Kidney (tissue), 14 donors: ENCODE results near the gene EIF5. TPM values are rescaled to one million over a fixed set of nuclear protein-coding genes. Genes with fewer than 3 reads are reported as not detected.
A peak's percentile ranks its signal among the peaks of the same experiment; 100 is the strongest.

ENCODE experiments used
- DNase-seq, 5 donors: peaks; one replicate each; pipeline ENCODE4 v3.0.0-alpha.2; 2013 to 2020
- FAIRE-seq: peaks from 2 replicates; lab custom pipeline; 2012; peaks lifted over from hg19 to GRCh38; lab: Jason Lieb, UNC
- H3K27ac ChIP-seq, 2 donors: one replicate each; pipeline ENCODE4 v1.7.0; 2013; ENCODE audit warnings: low read depth in 2 of 2, low read length in 2 of 2, inconsistent platforms in 1 of 2
- H3K27me3 ChIP-seq: one replicate; pipeline ENCODE4 v1.7.1; 2013; ENCODE audit warnings: low read length, inconsistent platforms; ENCODE audit not compliant: control insufficient read depth, insufficient read depth
- H3K36me3 ChIP-seq, 3 donors: one replicate each; pipeline versions ENCODE4 v1.7.0 to v1.7.1; 2013; ENCODE audit warnings: low read length in 3 of 3, control low read depth in 1 of 3, inconsistent platforms in 1 of 3; ENCODE audit not compliant: insufficient read depth in 3 of 3, control insufficient read depth in 2 of 3
- H3K4me1 ChIP-seq, 3 donors: one replicate each; pipeline versions ENCODE4 v1.7.0 to v1.7.1; 2013; ENCODE audit warnings: low read length in 3 of 3, inconsistent platforms in 1 of 3, low read depth in 1 of 3; ENCODE audit not compliant: control insufficient read depth in 2 of 3, insufficient read depth in 2 of 3
- H3K4me3 ChIP-seq, 3 donors: one replicate each; pipeline versions ENCODE4 v1.7.0 to v1.8.1; 2013; ENCODE audit warnings: low read length in 3 of 3, control low read depth in 1 of 3, inconsistent platforms in 1 of 3
- H3K9ac ChIP-seq, 3 donors: one replicate each; pipeline versions ENCODE4 v1.7.0 to v1.7.1; 2013; ENCODE audit warnings: low read length in 3 of 3, control low read depth in 1 of 3, inconsistent platforms in 1 of 3
- H3K9me3 ChIP-seq, 3 donors: one replicate each; pipeline versions ENCODE4 v1.7.0 to v1.7.1; 2013; ENCODE audit warnings: low read length in 3 of 3, control low read depth in 1 of 3, inconsistent platforms in 1 of 3; ENCODE audit not compliant: control insufficient read depth in 2 of 3, insufficient read depth in 1 of 3
- intact Hi-C: fragments of 100-400 bp; cut with DNase I; formaldehyde crosslinking; loops from one replicate; pipeline ENCODE4 v1.11.1; 2022
- polyA plus RNA-seq: library from polyadenylated mRNA; stranded (reverse); fragments of 350-450 nt; fragmentation: Illumina TruSeq; extraction: RNeasy Lipid Tissue Mini Kit (QIAGEN cat#74804); gene quantifications from one replicate; pipeline ENCODE4 v1.2.3, GENCODE V29; 2014; ENCODE audit warnings: low read depth, low replicate concordance; ENCODE audit not compliant: insufficient read depth
- total RNA-seq: library from RNA; stranded (reverse); fragmentation: NEBNext Ultra II Directional; extraction: Animal tissue kit (Norgen Biotek cat#: 25700); gene quantifications from one replicate; pipeline ENCODE4 v1.2.1, GENCODE V29; 2021
- TF ChIP-seq, protein P1 (sequence below): IDR thresholded peaks from 3 replicates; pipeline ENCODE4 v1.5.1; 2012; ENCODE audit warnings: mild to moderate bottlenecking, moderate library complexity, borderline replicate concordance; ENCODE audit not compliant: insufficient read depth; ENCODE audit errors: extremely low read depth
- donor health status: control.
- donor health status: control.
- donor health status: control.
- donor health status: control.
- donor health status: control.
- donor health status: DM: yes; HTN: yes; CAD: no.
- donor health status: Normal renal cell carcinoma (clear cell type).

The EIF5 gene
- total and polyA plus RNA-seq, 2 donors from 2014 or later = 91.2 to 229 TPM

DNA sequence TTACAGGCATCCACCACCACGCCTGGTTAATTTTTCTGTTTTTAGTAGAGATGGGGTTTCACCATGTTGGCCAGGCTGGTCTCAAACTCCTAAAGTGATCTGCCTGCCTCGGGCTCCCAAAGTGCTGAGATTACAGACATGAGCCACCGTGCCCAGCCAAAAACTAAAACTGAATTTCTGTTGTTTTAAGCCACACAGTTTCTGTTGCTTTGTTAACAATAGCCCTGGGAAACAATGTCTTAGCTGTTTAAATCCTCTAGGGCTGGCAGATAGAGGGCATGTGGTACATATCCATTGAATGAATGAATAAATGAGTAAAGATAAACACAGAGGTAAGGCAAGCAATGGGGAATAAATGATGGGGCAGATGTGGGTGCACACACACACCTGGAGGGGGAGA is 8.0 kb upstream of the EIF5 start:
- peaks cover 0 to 4% (median 0%) of the 10 kb centered on the region in 3 donors for H3K4me1 ChIP-seq
- no peak overlapping the region for H3K4me3 ChIP-seq
- no peak overlapping the region for H3K27ac ChIP-seq
- intact Hi-C loops = no loop called here
- no peak for FAIRE-seq
- no peaks in the 10 kb centered on the region for H3K36me3 ChIP-seq
- H3K9me3 ChIP-seq = no peaks in the 10 kb centered on the region
- no peak overlapping the region for H3K9ac ChIP-seq
- no peak for DNase-seq
- TF ChIP-seq, protein P1, sequence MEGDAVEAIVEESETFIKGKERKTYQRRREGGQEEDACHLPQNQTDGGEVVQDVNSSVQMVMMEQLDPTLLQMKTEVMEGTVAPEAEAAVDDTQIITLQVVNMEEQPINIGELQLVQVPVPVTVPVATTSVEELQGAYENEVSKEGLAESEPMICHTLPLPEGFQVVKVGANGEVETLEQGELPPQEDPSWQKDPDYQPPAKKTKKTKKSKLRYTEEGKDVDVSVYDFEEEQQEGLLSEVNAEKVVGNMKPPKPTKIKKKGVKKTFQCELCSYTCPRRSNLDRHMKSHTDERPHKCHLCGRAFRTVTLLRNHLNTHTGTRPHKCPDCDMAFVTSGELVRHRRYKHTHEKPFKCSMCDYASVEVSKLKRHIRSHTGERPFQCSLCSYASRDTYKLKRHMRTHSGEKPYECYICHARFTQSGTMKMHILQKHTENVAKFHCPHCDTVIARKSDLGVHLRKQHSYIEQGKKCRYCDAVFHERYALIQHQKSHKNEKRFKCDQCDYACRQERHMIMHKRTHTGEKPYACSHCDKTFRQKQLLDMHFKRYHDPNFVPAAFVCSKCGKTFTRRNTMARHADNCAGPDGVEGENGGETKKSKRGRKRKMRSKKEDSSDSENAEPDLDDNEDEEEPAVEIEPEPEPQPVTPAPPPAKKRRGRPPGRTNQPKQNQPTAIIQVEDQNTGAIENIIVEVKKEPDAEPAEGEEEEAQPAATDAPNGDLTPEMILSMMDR = no peak
- no peaks in the 10 kb centered on the region for H3K27me3 ChIP-seq

DNA sequence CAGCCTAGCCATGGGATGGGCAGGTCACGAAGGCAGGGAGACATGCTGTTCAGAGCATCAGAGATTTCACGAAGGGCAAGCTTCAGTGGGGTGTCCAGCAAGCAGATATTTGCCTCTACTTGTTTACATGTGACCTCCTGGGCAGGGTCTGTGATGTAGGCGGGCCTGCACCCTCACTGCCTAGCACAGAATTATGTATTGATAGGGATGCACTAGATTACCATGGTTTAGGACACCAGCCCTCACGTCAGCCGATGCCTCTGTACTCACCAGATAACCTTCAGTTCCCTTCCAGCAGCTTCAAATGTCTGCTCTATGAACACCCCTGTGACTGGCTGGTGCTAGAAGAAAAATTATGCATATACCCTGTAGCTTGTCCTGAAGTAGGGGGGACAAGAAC is 5.1 kb upstream of the EIF5 start:
- Histone ChIP-seq H3K27me3 (no peaks in the 10 kb centered on the region), H3K4me1 (peaks cover 3 to 7% (median 5%) of the 10 kb centered on the region in 3 donors), H3K9me3 (no peaks in the 10 kb centered on the region), H3K4me3 (no peak overlapping the region), H3K36me3 (no peaks in the 10 kb centered on the region), H3K9ac (no peak overlapping the region), H3K27ac (no peak overlapping the region)
- DNase-seq (no peak), FAIRE-seq (no peak)
- TF ChIP-seq, protein P1 = no peak
- intact Hi-C loops = no loop called here

GRCh38 chr14:103329401-103330347 is 4.4 kb upstream of the EIF5 start:
- no peaks in the 10 kb centered on the region for H3K27me3 ChIP-seq
- no peak overlapping the region for H3K4me3 ChIP-seq
- no peak overlapping the region for H3K9ac ChIP-seq
- DNase-seq (peak in 3 of 5 donors; percentile 45 to 75 (median 72)), FAIRE-seq (no peak)
- intact Hi-C loops = no loop called here
- peak overlapping the region in 1 of 2 donors; percentile 23 for H3K27ac ChIP-seq
- TF ChIP-seq, protein P1 = no peak
- H3K9me3 ChIP-seq = no peaks in the 10 kb centered on the region
- H3K36me3 ChIP-seq = no peaks in the 10 kb centered on the region
- H3K4me1 ChIP-seq = peaks cover 3 to 7% (median 5%) of the 10 kb centered on the region in 3 donors
